Ovary (tissue), 10 donors: ENCODE measurements around the gene IDUA. TPM values are rescaled to one million over a fixed set of nuclear protein-coding genes. Genes with fewer than 3 reads are reported as not detected.
"Not testable (repeated sequence)": the region's sequence is repeated elsewhere in the genome, so short reads cannot be mapped to it uniquely, and the experiment has no call there.

Source experiments
- DNase-seq, 5 donors: peaks; one replicate each; pipeline ENCODE4 v3.0.0-alpha.2; 2019 to 2020
- H3K27ac ChIP-seq, 2 donors: fragments of 200-600 bp; one replicate each; pipeline versions ENCODE4 v1.5.1 to v1.8.0; 2019 to 2022
- H3K27me3 ChIP-seq: fragments of 200-600 bp; one replicate; pipeline ENCODE4 v1.8.0; 2022
- H3K36me3 ChIP-seq: fragments of 200-600 bp; sonication (generic); one replicate; pipeline ENCODE4 v1.5.1; 2019
- H3K4me1 ChIP-seq: one replicate; pipeline ENCODE4 v1.8.1; 2013; ENCODE audit warnings: mild to moderate bottlenecking, moderate library complexity; ENCODE audit not compliant: insufficient read depth
- H3K4me3 ChIP-seq: fragments of 200-600 bp; sonication (generic); one replicate; pipeline ENCODE4 v1.5.1; 2017
- H3K9me3 ChIP-seq, 2 donors: fragments of 200-600 bp in 1 of 2; sonication (generic) in 1 of 2; one replicate each; pipeline versions ENCODE4 v1.5.1 to v1.8.1; 2013 to 2019; ENCODE audit warnings: mild to moderate bottlenecking in 1 of 2, moderate library complexity in 1 of 2
- CTCF ChIP-seq, 3 donors: fragments of 450-650 bp in 2 of 3; fragments of 200-600 bp in 1 of 3; IDR thresholded peaks; one replicate each; pipeline versions ENCODE4 v1.5.1 to v1.8.0; 2016 to 2022; ENCODE audit warnings: antibody characterized with exemption in 3 of 3, mild to moderate bottlenecking in 1 of 3
- EP300 ChIP-seq: sonication (generic); formaldehyde crosslinking; IDR thresholded peaks from one replicate; pipeline ENCODE4 v1.6.1; 2017; ENCODE audit warnings: antibody characterized with exemption
- POLR2A ChIP-seq: fragments of 450-650 bp; IDR thresholded peaks from one replicate; pipeline ENCODE4 v1.6.1; 2017; ENCODE audit warnings: antibody characterized with exemption, mild to moderate bottlenecking, moderate library complexity
- WGBS, 3 donors: extraction: QIAGEN DNeasy Blood & Tissue Kit in 1 of 3; methylation state at CpG; one replicate each; pipeline versions ENCODE4 v1.1.5 to v1.1.7; 2013 to 2017; 5-methylcytosine and 5-hydroxymethylcytosine counted together
- intact Hi-C, 4 donors: fragments of 100-400 bp; cut with DNase I; formaldehyde crosslinking; loops; one replicate each; pipeline versions ENCODE4 v1.11.0 to v1.15.1; 2022 to 2023
- long read RNA-seq, 3 donors: library from polyadenylated mRNA in 2 of 3; unstranded in 2 of 3; transcript quantifications; one replicate each; pipeline ENCODE4 v2.0.0 and lab custom pipeline, GENCODE V29; 2021 to 2026
- polyA plus RNA-seq, 2 donors: library from polyadenylated mRNA; stranded (reverse); fragments of 200-250 nt in 1 of 2; fragments of 350-450 nt in 1 of 2; fragmentation: Illumina TruSeq in 1 of 2; extraction: RNeasy Lipid Tissue Mini Kit (QIAGEN cat#74804) in 1 of 2; gene quantifications; one replicate each; pipeline ENCODE4 v1.2.3, GENCODE V29; 2013 to 2014
- total RNA-seq, 7 donors: library from RNA; depleted of rRNA in 2 of 7; stranded (reverse); fragments of >200 nt in 2 of 7; fragmentation: NEBNext Ultra II Directional in 3 of 7; extraction: Animal tissue kit (Norgen Biotek cat#: 25700) in 3 of 7; gene quantifications; one replicate each; pipeline versions ENCODE4 v1.1.0 to v1.2.4, GENCODE V29; 2016 to 2023
- donor health status: DM: no; HTN: no; CAD: no; lungs with moderate emphysema.
- donor health status: DM: no; HTN: no; CAD: no.
- donor health status: Bipolar disorder and iron deficiency.
- donor health status: DM: yes; HTN: yes; CAD: no.
- donor health status: DM: no; HTN: no; CAD: no.
- donor health status: DM: yes; HTN: yes; CAD: no.

The IDUA gene
- 10 to 100 TPM; 13.9 to 49.1 (median 33.9) TPM for total RNA-seq
- polyA plus RNA-seq: 10 to 100 TPM in 1 of 2 donors, 1 to 10 TPM in 1; 3.1 to 17.2 TPM
- long read RNA-seq, donor 1, partial matches to known transcripts: 0 of 1 reads
- long read RNA-seq, donor 1, other reads (novel, unspliced or antisense): 1 of 1 reads
- long read RNA-seq, donor 2, partial matches to known transcripts: 0 of 3 reads
- long read RNA-seq, donor 2, other reads (novel, unspliced or antisense): 0 of 3 reads
- long read RNA-seq, donor 3, transcript IDUA-201 (14 exons, 2,163 nt): major isoform, 18 of 62 reads
- long read RNA-seq, donor 3, partial matches to known transcripts: 14 of 62 reads
- long read RNA-seq, donor 3, other reads (novel, unspliced or antisense): 30 of 62 reads

- H3K4me3 ChIP-seq: peak within 1 kb of the TSS; percentile 68
- WGBS, 3 donors: 1 to 8% (median 1%) methylated on average over 7 to 69 of the region's 69 CpGs
These were observed at the start of gene IDUA for GRCh38 chr4:986879-987623. IDUA (plus strand) TSS chr4:987044; CDS start chr4:987085, 41 bp downstream.

GRCh38 chr4:939508-939907 lies 47.3 kb upstream of the IDUA start:
- H3K27ac ChIP-seq, intact Hi-C loops, H3K27me3 ChIP-seq, DNase-seq, H3K4me3 ChIP-seq, H3K9me3 ChIP-seq, H3K4me1 ChIP-seq, H3K36me3 ChIP-seq: not testable (repeated sequence)
- 83 to 85% (median 84%) methylated on average over 4 of the region's 4 CpGs for WGBS, 3 donors

More at GRCh38 chr4:986879-987623, at the start of gene IDUA:
- Histone ChIP-seq H3K36me3 (no peaks in the 10 kb centered on the region), H3K9me3 (no peaks in the 10 kb centered on the region), H3K4me1 (peaks cover 14% of the 10 kb centered on the region), H3K27ac (peak within 1 kb of the TSS; percentile 44 to 52), H3K27me3 (no peaks in the 10 kb centered on the region)
- intact Hi-C loops: loop anchor here in 3 of 4 donors (5.0 to 10.0 kb wide), 3 partner anchors 242 to 252 kb away; no protein-coding TSS in a partner anchor
- TF ChIP-seq CTCF (IDR thresholded peaks at IDR 0.05): peak; percentile 25 to 63 (median 48)
- no peak for TF ChIP-seq POLR2A
- DNase-seq: peak; percentile 75 to 85 (median 81)

GRCh38 chr4:945274-946102 lies 41.4 kb upstream of the IDUA start:
- Histone ChIP-seq H3K27me3 (no peaks in the 10 kb centered on the region), H3K4me3 (no peak overlapping the region), H3K9me3 (no peaks in the 10 kb centered on the region), H3K36me3 (no peaks in the 10 kb centered on the region), H3K27ac (no peak overlapping the region), H3K4me1 (no peaks in the 10 kb centered on the region)
- TF ChIP-seq EP300 (no peak), CTCF (IDR thresholded peaks at IDR 0.05) (no peak), POLR2A (no peak)
- WGBS, 3 donors: 45 to 59% (median 56%) methylated on average over 28 of the region's 28 CpGs
- intact Hi-C loops: no loop called here
- DNase-seq: peak in 3 of 5 donors; percentile 6 to 20 (median 10)

GRCh38 chr4:946103-946450 lies 40.8 kb upstream of the IDUA start:
- Histone ChIP-seq H3K9me3 (no peaks in the 10 kb centered on the region), H3K36me3 (no peaks in the 10 kb centered on the region), H3K27ac (no peak overlapping the region), H3K4me3 (no peak overlapping the region), H3K4me1 (no peaks in the 10 kb centered on the region), H3K27me3 (no peaks in the 10 kb centered on the region)
- intact Hi-C loops: no loop called here
- 67 to 70% (median 67%) methylated on average over 9 of the region's 9 CpGs for WGBS, 3 donors
- DNase-seq: peak in 2 of 5 donors; percentile 8 to 17
- TF ChIP-seq POLR2A (no peak), CTCF (IDR thresholded peaks at IDR 0.05) (no peak), EP300 (no peak)
